ENCODE results near the gene C19orf81. TPM values are rescaled to one million over a fixed set of nuclear protein-coding genes. Genes with fewer than 3 reads are reported as not detected.

C19orf81 gene
- total and polyA plus RNA-seq, 9 of the 15 experiments (the other 6 are each of a cell fraction or from before 2014, with no cell fraction given) = 2.5 to 42.9 (median 33.0) TPM; not detected in 4

DNA sequence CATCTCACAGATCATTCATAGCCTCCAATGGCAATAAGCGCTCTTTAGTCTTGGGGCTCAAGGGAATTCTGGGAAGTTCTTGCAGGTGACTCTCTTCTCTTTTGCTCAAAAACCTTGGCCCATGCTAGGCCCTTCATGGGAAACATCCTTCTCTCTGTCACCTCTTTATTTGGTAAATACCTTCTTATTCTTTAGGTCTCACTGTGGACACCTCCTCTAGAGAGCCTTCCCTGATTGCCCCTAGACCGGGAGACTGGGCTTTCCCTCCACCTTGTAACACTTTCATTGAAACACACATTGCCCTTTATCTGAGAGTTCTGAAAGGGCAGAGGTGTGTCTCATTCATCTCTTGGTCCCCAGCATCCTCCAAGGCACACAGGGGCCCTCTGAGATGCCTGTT is 1.9 kb downstream of the C19orf81 start (continued):
- TF ChIP-seq ZNF707 (CRISPR knock-in tag; conservative IDR thresholded peaks at IDR 0.05) (no peak), SMARCA5 (IDR thresholded peaks at IDR 0.05) (0 out of 2 replicates have a peak, but pooled peaks have one; percentile 32), BCL6 (CRISPR knock-in tag; IDR thresholded peaks at IDR 0.05) (no peak)

GRCh38 chr19:50652722-50653121 is 3.5 kb downstream of the C19orf81 start:
- POLR2A ChIA-PET = no interaction called here
- 78% methylated on average over 6 of the region's 6 CpGs for WGBS (ENCODE audit: insufficient coverage, low coverage, missing lambda C conversion rate)
- H3K9me3 ChIP-seq (replicated peaks; ENCODE audit: control insufficient read depth, insufficient read depth, low read depth, low read length) = no peaks in the 10 kb centered on the region
- intact Hi-C loops (cut with micrococcal nuclease) = no loop called here
- DNase-seq (ENCODE audit: extremely low read depth in 1 of 4, low spot score in 3 of 4) (no peak), ATAC-seq (no peak), FAIRE-seq (no peak)
- H3K9ac ChIP-seq (ENCODE audit: insufficient read depth in 1 of 2, low read depth in 2 of 2, low read length in 2 of 2) = no peak overlapping the region
- no peaks in the 10 kb centered on the region for H4K20me1 ChIP-seq (replicated peaks; ENCODE audit: control insufficient read depth, insufficient read depth, low read length)
- no peaks in the 10 kb centered on the region; a peak in 1 of 5 replicates for H3K27me3 ChIP-seq (ENCODE audit: control insufficient read depth in 2 of 2, insufficient read depth in 2 of 2, low read length in 2 of 2)
- no peaks in the 10 kb centered on the region for H3K9me1 ChIP-seq (ENCODE audit: control insufficient read depth, insufficient read depth, low read length)
- no peak overlapping the region; the same call in 1 of the 2 replicates for H3K4me2 ChIP-seq (ENCODE audit: insufficient read depth, low read length)
- no peak overlapping the region for H3K27ac ChIP-seq (ENCODE audit: extremely low read depth, low read depth, low read length)
- peak overlapping the region; percentile 22 for H2AFZ ChIP-seq (ENCODE audit: low read depth, low read length)
- peaks cover 6% of the 10 kb centered on the region; the same call in 2 of the 3 replicates for H3K79me2 ChIP-seq (ENCODE audit: control insufficient read depth, insufficient read depth, low read length)
- H3K4me3 ChIP-seq = no peak overlapping the region
- BruUV-seq (replicated peaks) = no TSS peak
- H3K4me1 ChIP-seq (replicated peaks in 1 of 2; ENCODE audit: control insufficient read depth in 2 of 2, insufficient read depth in 2 of 2, low read length in 2 of 2) = peaks cover 24 to 33% of the 10 kb centered on the region in 2 experiments
- CTCF ChIA-PET (ENCODE audit: low intra/inter-chr PET ratio) = no interaction called here
- in situ Hi-C loops (cut with MboI) = no loop called here
- H3K36me3 ChIP-seq (ENCODE audit: control insufficient read depth, insufficient read depth, low read length) = no peaks in the 10 kb centered on the region
- TF ChIP-seq KDM1A (IDR thresholded peaks at IDR 0.05) (peak; percentile 82), TFAM (CRISPR knock-in tag; conservative IDR thresholded peaks at IDR 0.05) (no peak), ZNF830 (CRISPR knock-in tag; IDR thresholded peaks at IDR 0.05) (no peak), ZFP36 (IDR thresholded peaks at IDR 0.05; ENCODE audit: low read depth, low read length, partially characterized antibody) (peak; percentile 94), FOS (IDR thresholded peaks at IDR 0.05; ENCODE audit: extremely low read depth, insufficient read length) (no peak), TEAD4 (IDR thresholded peaks at IDR 0.05; ENCODE audit: low read length) (no peak), TEAD4 (CRISPR knock-in tag; IDR thresholded peaks at IDR 0.05; ENCODE audit: borderline replicate concordance) (no peak), PTTG1 (tag; IDR thresholded peaks at IDR 0.05; ENCODE audit: low read depth) (no peak), ZC3H4 (CRISPR knock-in tag; IDR thresholded peaks at IDR 0.05; ENCODE audit: borderline replicate concordance) (no peak), SMARCA5 (IDR thresholded peaks at IDR 0.05) (peak; percentile 93), ZNF347 (CRISPR knock-in tag; IDR thresholded peaks at IDR 0.05; ENCODE audit: low read depth) (no peak), RCOR1 (IDR thresholded peaks at IDR 0.05; ENCODE audit: borderline replicate concordance in 1 of 2, low read depth in 2 of 2, low read length in 2 of 2) (peak in 1 of 2 experiments; percentile 50; a peak in 1 of 4 replicates), BCOR (IDR thresholded peaks at IDR 0.05) (peak; percentile 96), SRSF1 (IDR thresholded peaks at IDR 0.05; ENCODE audit: low read depth, low read length) (no peak), ESRRB (CRISPR knock-in tag; IDR thresholded peaks at IDR 0.05; ENCODE audit: borderline replicate concordance) (no peak), U2AF1 (optimal IDR thresholded peaks at IDR 0.05; ENCODE audit: low read depth, low read length) (no peak), TCF7 (IDR thresholded peaks at IDR 0.05; ENCODE audit: borderline replicate concordance) (no peak), KAT2B (IDR thresholded peaks at IDR 0.05; ENCODE audit: low read depth, low read length) (no peak), E2F3 (CRISPR knock-in tag; IDR thresholded peaks at IDR 0.05) (no peak)
- TF ChIP-seq, protein P1, sequence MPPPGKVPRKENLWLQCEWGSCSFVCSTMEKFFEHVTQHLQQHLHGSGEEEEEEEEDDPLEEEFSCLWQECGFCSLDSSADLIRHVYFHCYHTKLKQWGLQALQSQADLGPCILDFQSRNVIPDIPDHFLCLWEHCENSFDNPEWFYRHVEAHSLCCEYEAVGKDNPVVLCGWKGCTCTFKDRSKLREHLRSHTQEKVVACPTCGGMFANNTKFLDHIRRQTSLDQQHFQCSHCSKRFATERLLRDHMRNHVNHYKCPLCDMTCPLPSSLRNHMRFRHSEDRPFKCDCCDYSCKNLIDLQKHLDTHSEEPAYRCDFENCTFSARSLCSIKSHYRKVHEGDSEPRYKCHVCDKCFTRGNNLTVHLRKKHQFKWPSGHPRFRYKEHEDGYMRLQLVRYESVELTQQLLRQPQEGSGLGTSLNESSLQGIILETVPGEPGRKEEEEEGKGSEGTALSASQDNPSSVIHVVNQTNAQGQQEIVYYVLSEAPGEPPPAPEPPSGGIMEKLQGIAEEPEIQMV (tag; conservative IDR thresholded peaks at IDR 0.05; ENCODE audit: low read depth) = no peak

Measured in K562 (cell line).